K562 treated with DMSO at 1 percent for 24 hours (cell line): ENCODE measurements around the gene ODAM. TPM values are rescaled to one million over a fixed set of nuclear protein-coding genes. Genes with fewer than 3 reads are reported as not detected.

Experiments used
- total RNA-seq: library from RNA; unstranded; fragments of 300-600 nt; gene quantifications from 2 replicates; pipeline ENCODE4 v1.2.3, GENCODE V29; 2022; ENCODE audit warnings: low read depth; ENCODE audit not compliant: insufficient read depth

ODAM gene, protein sequence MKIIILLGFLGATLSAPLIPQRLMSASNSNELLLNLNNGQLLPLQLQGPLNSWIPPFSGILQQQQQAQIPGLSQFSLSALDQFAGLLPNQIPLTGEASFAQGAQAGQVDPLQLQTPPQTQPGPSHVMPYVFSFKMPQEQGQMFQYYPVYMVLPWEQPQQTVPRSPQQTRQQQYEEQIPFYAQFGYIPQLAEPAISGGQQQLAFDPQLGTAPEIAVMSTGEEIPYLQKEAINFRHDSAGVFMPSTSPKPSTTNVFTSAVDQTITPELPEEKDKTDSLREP
- total RNA-seq, result not detected in 2 replicates

DNA sequence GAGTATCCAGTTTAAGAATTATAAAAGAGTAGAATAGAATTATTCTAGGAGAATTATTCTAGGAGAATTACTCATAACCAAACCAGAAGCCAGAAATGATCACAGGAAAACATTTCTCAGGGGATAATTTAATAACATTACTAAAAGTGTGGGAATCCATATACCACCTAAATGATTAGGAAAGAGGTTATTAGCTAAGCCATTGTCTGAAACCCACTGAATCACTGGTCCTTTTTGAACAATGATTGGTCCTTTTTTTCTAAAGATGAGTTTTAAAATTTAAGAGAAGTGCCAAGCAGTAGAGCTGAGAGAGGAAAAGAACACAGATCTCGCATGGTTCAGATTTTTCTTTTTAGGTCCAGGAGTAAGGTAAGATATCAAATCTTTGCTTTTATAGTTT lies at the start of gene ODAM:
Gene ODAM, plus strand, starts transcription at position 301 of the 400 bp plus-strand sequence. CDS start 819 bp downstream, outside the sequence.

DNA sequence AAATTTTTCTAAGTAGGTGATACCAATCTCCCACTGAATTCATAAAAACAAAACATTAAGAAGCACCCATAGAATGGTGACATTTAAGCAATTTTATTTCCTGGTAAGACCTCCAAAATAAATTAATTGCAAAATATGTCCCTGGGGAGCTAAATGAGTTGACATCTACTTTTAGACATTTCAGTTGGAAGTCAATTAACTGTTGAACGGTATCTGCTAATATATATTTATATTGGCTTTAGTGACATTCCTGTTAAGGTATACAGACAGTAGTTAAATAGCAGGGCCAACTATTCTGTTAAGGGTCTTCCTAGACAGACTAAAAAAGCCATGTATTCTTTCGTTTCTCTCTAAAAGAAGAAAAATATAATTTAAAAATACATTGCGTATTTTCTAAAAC lies 41.6 kb upstream of the ODAM start, which contains the start of gene PRR27:
Gene PRR27, plus strand, starts transcription at position 301 of the 400 bp plus-strand sequence. CDS start 139 bp downstream, outside the sequence.

DNA sequence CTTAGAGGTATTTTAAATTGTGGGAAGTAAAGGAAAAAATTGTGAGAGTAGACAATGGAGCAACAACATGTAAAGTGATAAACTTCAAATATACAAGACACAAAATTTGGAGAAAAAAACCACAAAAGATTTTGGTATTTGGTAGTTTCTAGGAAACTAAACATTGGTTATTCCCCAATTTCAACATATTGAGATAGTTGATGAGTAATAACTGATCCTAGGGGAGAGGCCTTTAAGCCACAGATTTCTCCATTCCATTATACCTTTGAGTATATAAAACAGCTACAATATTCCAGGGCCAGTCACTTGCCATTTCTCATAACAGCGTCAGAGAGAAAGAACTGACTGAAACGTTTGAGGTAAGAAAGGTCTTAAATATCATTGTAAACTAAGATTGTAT lies 30.3 kb downstream of the ODAM start, which contains the start of gene FDCSP:
Gene FDCSP, plus strand, starts transcription at position 301 of the 400 bp plus-strand sequence. CDS start 5,071 bp downstream, outside the sequence.

DNA sequence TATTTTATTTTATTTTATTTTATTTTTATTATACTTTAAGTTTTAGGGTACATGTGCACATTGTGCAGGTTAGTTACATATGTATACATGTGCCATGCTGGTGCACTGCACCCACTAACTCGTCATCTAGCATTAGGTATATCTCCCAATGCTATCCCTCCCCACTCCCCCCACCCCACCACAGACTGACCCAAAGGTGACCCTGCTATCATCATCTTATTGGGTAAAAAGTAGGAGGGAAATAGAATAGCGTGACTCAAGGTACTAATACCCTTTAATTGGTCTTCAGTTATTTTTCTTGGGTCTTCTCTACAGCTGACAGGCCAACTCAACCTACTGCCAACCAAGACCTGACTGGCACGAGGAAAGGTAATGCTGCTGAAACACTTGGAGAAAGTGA lies 46.8 kb downstream of the ODAM start, which contains the start of gene CSN3:
Gene CSN3, plus strand, starts transcription at position 301 of the 400 bp plus-strand sequence. CDS start 2,223 bp downstream, outside the sequence.

Other genes with a start within 250 kb of the ODAM start
- not detected in 2 replicates for gene CSN2, start 230.0 kb upstream of the ODAM start, total RNA-seq
- not detected in 2 replicates for gene STATH, start 199.8 kb upstream of the ODAM start, total RNA-seq
- not detected in 2 replicates for gene HTN3, start 167.3 kb upstream of the ODAM start, total RNA-seq
- not detected in 2 replicates for gene HTN1, start 145.3 kb upstream of the ODAM start, total RNA-seq
- gene PRR27, start 41.5 kb upstream of the ODAM start, total RNA-seq, result not detected in 2 replicates
- gene FDCSP, start 30.4 kb downstream of the ODAM start, total RNA-seq, result not detected in 2 replicates
- not detected in 2 replicates for gene CSN3, start 46.9 kb downstream of the ODAM start, total RNA-seq
- gene CABS1, start 139.3 kb downstream of the ODAM start, total RNA-seq, result not detected in 2 replicates
- gene SMR3A, start 165.0 kb downstream of the ODAM start, total RNA-seq, result not detected in 2 replicates
- gene SMR3B, start 187.4 kb downstream of the ODAM start, total RNA-seq, result not detected in 2 replicates
- gene OPRPN, start 202.2 kb downstream of the ODAM start, total RNA-seq, result not detected in 2 replicates